GM23248 (cell line): ENCODE results near the gene LAG3.

Experiments used
- EZH2 ChIP-seq: fragments of 200-600 bp; sonication (generic); IDR thresholded peaks from 2 replicates; pipeline ENCODE4 v1.6.1; 2018; ENCODE audit warnings: antibody characterized with exemption, mild to moderate bottlenecking; ENCODE audit not compliant: insufficient read depth, poor library complexity, severe bottlenecking
- EZH2phosphoT487 ChIP-seq: fragments of 200-600 bp; sonication (generic); IDR thresholded peaks from 2 replicates; pipeline ENCODE4 v1.6.1; 2018; ENCODE audit warnings: antibody characterized with exemption, moderate library complexity, mild to moderate bottlenecking, low read depth; ENCODE audit not compliant: insufficient read depth

- no peak for TF ChIP-seq EZH2
- TF ChIP-seq EZH2phosphoT487: no peak
Measured at GRCh38 chr12:6827437-6827911, 55.2 kb downstream of the LAG3 start.
